ENCODE data around the gene VLDLR.

VLDLR gene

DNA sequence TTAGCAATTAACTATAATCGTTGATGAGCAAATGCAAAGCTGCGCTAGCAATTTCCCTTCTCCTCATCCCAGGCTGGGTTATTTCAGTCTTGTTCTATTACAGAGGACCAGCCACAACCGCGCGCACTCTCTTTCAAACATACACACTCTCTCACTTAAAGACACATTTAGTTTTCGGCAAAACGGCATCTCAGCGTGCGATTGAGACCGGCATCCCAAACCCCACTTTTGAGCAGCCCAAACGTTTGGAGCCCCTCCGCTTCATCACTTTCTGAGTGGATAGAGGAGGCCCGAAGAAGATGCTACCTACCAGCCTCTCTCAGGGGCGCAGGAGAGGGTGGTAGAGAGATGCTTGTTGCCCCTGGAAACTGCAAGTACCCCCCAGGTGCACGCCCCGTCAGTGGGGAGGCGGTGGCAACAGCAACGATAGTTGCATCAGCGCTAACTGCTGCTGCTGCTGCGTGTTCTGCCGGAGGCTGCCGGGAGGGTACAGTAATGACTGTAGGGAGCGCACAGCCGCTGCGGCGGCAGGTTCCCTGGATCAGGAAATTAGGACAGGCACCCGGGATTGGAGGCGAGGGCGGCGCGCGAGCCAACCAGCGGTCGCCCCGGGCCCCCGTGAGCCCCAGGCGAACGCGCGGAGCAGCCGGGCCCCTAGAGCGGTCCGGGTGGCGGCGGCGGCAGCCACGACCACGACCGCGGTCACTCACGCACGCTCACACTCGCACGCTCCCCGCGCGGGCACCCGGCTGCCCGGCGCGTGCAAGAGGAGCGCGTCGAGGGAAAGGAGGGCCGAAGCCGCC lies 467 bp upstream of the VLDLR start:
- no CpG with 5 or more reads among the region's 66 CpGs for WGBS (ENCODE audit: insufficient coverage, insufficient read length)
- peaks cover 4% of the 10 kb centered on the region; the same call in 1 of the 2 replicates for H3K4me1 ChIP-seq (ENCODE audit: control insufficient read depth, insufficient read depth, low read length)
- no peak overlapping the region for H3K27ac ChIP-seq (ENCODE audit: low read length)
- no peaks in the 10 kb centered on the region for H3K27me3 ChIP-seq (ENCODE audit: control insufficient read depth, insufficient read depth, low read length)
- no peaks in the 10 kb centered on the region for H3K36me3 ChIP-seq (ENCODE audit: control insufficient read depth, insufficient read depth, low read length)
- H3K9me3 ChIP-seq (ENCODE audit: control insufficient read depth, insufficient read depth, low read length) = no peaks in the 10 kb centered on the region
- no peak for DNase-seq (ENCODE audit: low read depth, low spot score)
- peak overlapping the region; percentile 80; the same call in 1 of the 2 replicates for H3K4me3 ChIP-seq (ENCODE audit: low read length)

- H3K27me3 ChIP-seq (ENCODE audit: control insufficient read depth, insufficient read depth, low read length) = no peaks in the 10 kb centered on the region
- WGBS (ENCODE audit: insufficient coverage, insufficient read length) = no CpG with 5 or more reads among the region's 82 CpGs
- no peaks in the 10 kb centered on the region for H3K9me3 ChIP-seq (ENCODE audit: control insufficient read depth, insufficient read depth, low read length)
- peak overlapping the region; percentile 80 for H3K4me3 ChIP-seq (ENCODE audit: low read length)
- no peaks in the 10 kb centered on the region for H3K36me3 ChIP-seq (ENCODE audit: control insufficient read depth, insufficient read depth, low read length)
- DNase-seq (ENCODE audit: low read depth, low spot score) = no peak
- H3K27ac ChIP-seq (ENCODE audit: low read length) = no peak overlapping the region
- H3K4me1 ChIP-seq (ENCODE audit: control insufficient read depth, insufficient read depth, low read length) = peaks cover 5% of the 10 kb centered on the region; the same call in 1 of the 2 replicates
Observed at GRCh38 chr9:2622461-2623287, 1.1 kb downstream of the VLDLR start.

- peak overlapping the region; percentile 80; the same call in 1 of the 2 replicates for H3K4me3 ChIP-seq (ENCODE audit: low read length)
- peaks cover 5% of the 10 kb centered on the region; the same call in 1 of the 2 replicates for H3K4me1 ChIP-seq (ENCODE audit: control insufficient read depth, insufficient read depth, low read length)
- H3K36me3 ChIP-seq (ENCODE audit: control insufficient read depth, insufficient read depth, low read length) = no peaks in the 10 kb centered on the region
- no peak for DNase-seq (ENCODE audit: low read depth, low spot score)
- H3K9me3 ChIP-seq (ENCODE audit: control insufficient read depth, insufficient read depth, low read length) = no peaks in the 10 kb centered on the region
- no CpG with 5 or more reads among the region's 34 CpGs for WGBS (ENCODE audit: insufficient coverage, insufficient read length)
- H3K27ac ChIP-seq (ENCODE audit: low read length) = no peak overlapping the region
- no peaks in the 10 kb centered on the region for H3K27me3 ChIP-seq (ENCODE audit: control insufficient read depth, insufficient read depth, low read length)
Observed at GRCh38 chr9:2623288-2624050, 1.9 kb downstream of the VLDLR start.

DNA sequence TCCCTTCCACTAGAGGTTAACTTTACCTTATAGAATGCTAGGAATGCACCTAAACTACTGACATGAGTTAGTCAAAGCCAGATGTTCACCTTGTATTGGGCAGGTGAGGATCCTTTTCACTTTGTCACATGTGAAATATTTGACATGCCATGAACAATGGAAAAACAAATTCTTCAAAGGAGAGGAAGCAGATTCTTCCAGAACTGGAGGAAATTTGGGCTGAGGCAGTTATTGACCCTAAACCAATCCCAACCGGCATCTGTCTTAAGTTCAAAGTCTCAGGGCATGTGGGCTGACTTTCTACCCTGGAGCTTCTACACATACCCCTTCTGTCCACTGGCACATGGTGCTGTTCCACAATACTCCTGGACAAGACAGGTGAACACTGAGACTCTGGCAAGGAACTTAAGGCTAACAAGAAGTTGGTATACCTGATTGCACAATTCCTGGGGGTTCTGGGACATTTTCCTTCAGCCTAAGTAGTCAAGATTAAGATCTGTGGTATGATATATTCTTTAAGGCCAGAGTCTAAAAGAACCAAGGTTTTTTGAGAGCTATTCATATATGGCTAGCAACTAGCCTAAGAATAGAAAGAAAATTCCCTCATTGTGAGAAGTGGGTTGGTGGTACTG lies 2.6 kb downstream of the VLDLR start:
- H3K36me3 ChIP-seq (ENCODE audit: control insufficient read depth, insufficient read depth, low read length) = no peaks in the 10 kb centered on the region
- no peak overlapping the region for H3K27ac ChIP-seq (ENCODE audit: low read length)
- no peak for DNase-seq (ENCODE audit: low read depth, low spot score)
- no CpG with 5 or more reads among the region's 1 CpG for WGBS (ENCODE audit: insufficient coverage, insufficient read length)
- no peaks in the 10 kb centered on the region for H3K27me3 ChIP-seq (ENCODE audit: control insufficient read depth, insufficient read depth, low read length)
- no peak overlapping the region for H3K4me3 ChIP-seq (ENCODE audit: low read length)
- peaks cover 5% of the 10 kb centered on the region; the same call in 1 of the 2 replicates for H3K4me1 ChIP-seq (ENCODE audit: control insufficient read depth, insufficient read depth, low read length)
- no peaks in the 10 kb centered on the region for H3K9me3 ChIP-seq (ENCODE audit: control insufficient read depth, insufficient read depth, low read length)

DNA sequence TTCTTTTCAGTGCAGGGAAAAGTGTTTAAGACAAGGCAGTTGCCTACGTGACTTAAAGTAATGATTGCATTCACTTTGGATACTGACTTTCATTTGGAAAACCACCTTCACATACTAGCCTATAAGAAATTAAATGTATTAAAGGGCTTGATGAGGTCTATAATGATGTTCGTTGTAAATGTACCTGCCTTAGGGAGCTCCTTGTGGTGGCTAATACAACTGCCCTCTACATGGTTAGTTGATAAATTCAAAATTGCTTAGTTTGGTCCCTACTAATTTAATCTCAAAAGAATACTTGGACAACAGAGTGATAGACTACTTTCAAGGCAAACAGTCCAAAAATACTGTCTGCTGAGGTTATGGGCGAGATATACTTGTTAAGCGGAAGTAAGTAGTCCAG lies 3.8 kb downstream of the VLDLR start:
- no CpG with 5 or more reads among the region's 4 CpGs for WGBS (ENCODE audit: insufficient coverage, insufficient read length)
- Histone ChIP-seq H3K4me1 (ENCODE audit: control insufficient read depth, insufficient read depth, low read length) (peaks cover 6% of the 10 kb centered on the region; the same call in 1 of the 2 replicates), H3K27ac (ENCODE audit: low read length) (no peak overlapping the region), H3K4me3 (ENCODE audit: low read length) (no peak overlapping the region), H3K27me3 (ENCODE audit: control insufficient read depth, insufficient read depth, low read length) (no peaks in the 10 kb centered on the region), H3K9me3 (ENCODE audit: control insufficient read depth, insufficient read depth, low read length) (no peaks in the 10 kb centered on the region), H3K36me3 (ENCODE audit: control insufficient read depth, insufficient read depth, low read length) (peaks cover 2% of the 10 kb centered on the region; the same call in 1 of the 2 replicates)
- no peak for DNase-seq (ENCODE audit: low read depth, low spot score)

DNA sequence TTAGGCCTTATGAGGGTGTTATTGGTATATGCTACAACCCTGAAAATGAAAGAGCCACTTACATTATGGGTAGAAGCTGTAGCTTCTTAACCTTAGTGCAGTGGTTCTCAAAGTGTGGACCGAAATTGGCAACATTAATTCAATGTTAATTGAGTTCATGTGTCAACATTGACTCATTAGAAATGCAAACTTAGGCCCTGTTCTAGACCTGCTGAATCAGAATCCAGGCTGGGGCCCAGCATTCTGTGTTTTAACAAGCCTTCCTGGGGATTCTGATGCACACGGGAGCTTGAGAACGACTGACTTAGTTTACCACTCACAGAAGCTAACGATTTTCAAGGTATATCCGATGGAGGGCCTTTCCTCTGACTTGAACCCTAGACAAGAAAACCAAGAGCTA lies 7.3 kb downstream of the VLDLR start:
- 0 out of 2 replicates have a peak, but pooled peaks cover 2% of the 10 kb centered on the region for H3K27me3 ChIP-seq (ENCODE audit: control insufficient read depth, insufficient read depth, low read length)
- no peak for DNase-seq (ENCODE audit: low read depth, low spot score)
- WGBS (ENCODE audit: insufficient coverage, insufficient read length) = no CpG with 5 or more reads among the region's 5 CpGs
- H3K4me1 ChIP-seq (ENCODE audit: control insufficient read depth, insufficient read depth, low read length) = peaks cover 5% of the 10 kb centered on the region
- H3K27ac ChIP-seq (ENCODE audit: low read length) = no peak overlapping the region
- H3K36me3 ChIP-seq (ENCODE audit: control insufficient read depth, insufficient read depth, low read length) = peaks cover 2% of the 10 kb centered on the region; the same call in 1 of the 2 replicates
- H3K4me3 ChIP-seq (ENCODE audit: low read length) = no peak overlapping the region
- no peaks in the 10 kb centered on the region for H3K9me3 ChIP-seq (ENCODE audit: control insufficient read depth, insufficient read depth, low read length)

- H3K4me3 ChIP-seq (ENCODE audit: low read length) = no peak overlapping the region
- WGBS (ENCODE audit: insufficient coverage, insufficient read length) = no CpG with 5 or more reads among the region's 2 CpGs
- H3K4me1 ChIP-seq (ENCODE audit: control insufficient read depth, insufficient read depth, low read length) = peaks cover 2% of the 10 kb centered on the region; the same call in 1 of the 2 replicates
- H3K27me3 ChIP-seq (ENCODE audit: control insufficient read depth, insufficient read depth, low read length) = 0 out of 2 replicates have a peak, but pooled peaks cover 2% of the 10 kb centered on the region
- H3K9me3 ChIP-seq (ENCODE audit: control insufficient read depth, insufficient read depth, low read length) = no peaks in the 10 kb centered on the region
- peaks cover 2% of the 10 kb centered on the region; the same call in 1 of the 2 replicates for H3K36me3 ChIP-seq (ENCODE audit: control insufficient read depth, insufficient read depth, low read length)
- no peak for DNase-seq (ENCODE audit: low read depth, low spot score)
- no peak overlapping the region for H3K27ac ChIP-seq (ENCODE audit: low read length)
Observed at GRCh38 chr9:2630158-2630557, 8.6 kb downstream of the VLDLR start.

DNA sequence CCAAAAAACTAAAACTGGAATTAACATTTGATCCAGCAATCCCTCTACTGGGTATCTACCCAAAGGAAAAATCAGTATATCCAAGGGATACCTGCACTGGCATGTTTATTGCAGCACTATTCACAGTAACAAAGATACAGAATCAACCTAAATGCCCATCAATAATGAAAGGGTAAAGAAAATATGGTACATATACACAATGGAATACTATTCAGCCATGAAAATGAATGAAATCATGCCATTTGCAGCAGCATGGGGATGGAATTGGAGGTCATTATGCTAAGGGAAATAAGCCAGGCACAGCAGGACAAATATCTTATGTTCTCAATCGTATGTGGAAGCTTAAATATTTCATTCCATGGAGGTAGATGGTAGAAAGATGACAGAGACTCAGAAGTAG lies 9.7 kb downstream of the VLDLR start:
- DNase-seq (ENCODE audit: low read depth, low spot score) = no peak
- Histone ChIP-seq H3K9me3 (ENCODE audit: control insufficient read depth, insufficient read depth, low read length) (no peaks in the 10 kb centered on the region), H3K36me3 (ENCODE audit: control insufficient read depth, insufficient read depth, low read length) (peaks cover 2% of the 10 kb centered on the region; the same call in 1 of the 2 replicates), H3K27ac (ENCODE audit: low read length) (no peak overlapping the region), H3K4me3 (ENCODE audit: low read length) (no peak overlapping the region), H3K27me3 (ENCODE audit: control insufficient read depth, insufficient read depth, low read length) (0 out of 2 replicates have a peak, but pooled peaks cover 2% of the 10 kb centered on the region), H3K4me1 (ENCODE audit: control insufficient read depth, insufficient read depth, low read length) (peaks cover 2% of the 10 kb centered on the region; the same call in 1 of the 2 replicates)
- no CpG with 5 or more reads among the region's 1 CpG for WGBS (ENCODE audit: insufficient coverage, insufficient read length)

DNA sequence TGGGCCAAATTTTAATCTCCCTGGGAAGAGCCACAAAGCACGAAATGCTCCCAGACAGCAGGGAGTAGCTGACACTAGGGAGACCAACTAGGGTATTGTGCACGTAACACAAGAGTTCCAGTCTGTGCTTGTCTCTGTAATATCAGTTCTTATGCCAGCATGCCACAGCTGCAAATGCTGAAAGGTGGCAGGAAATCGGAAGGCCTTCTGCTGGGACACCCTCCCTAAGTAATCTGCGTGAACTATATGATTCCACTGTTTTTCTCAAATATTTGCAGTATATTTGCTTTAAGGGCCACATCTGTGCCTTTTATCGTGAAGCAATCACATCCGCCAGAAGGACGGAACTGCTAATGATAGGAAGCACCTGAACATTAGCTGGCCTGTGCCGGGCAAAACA lies 12.6 kb downstream of the VLDLR start:
- no CpG with 5 or more reads among the region's 8 CpGs for WGBS (ENCODE audit: insufficient coverage, insufficient read length)
- 0 out of 2 replicates have a peak, but pooled peaks cover 2% of the 10 kb centered on the region for H3K27me3 ChIP-seq (ENCODE audit: control insufficient read depth, insufficient read depth, low read length)
- peaks cover 1% of the 10 kb centered on the region; the same call in 1 of the 2 replicates for H3K4me1 ChIP-seq (ENCODE audit: control insufficient read depth, insufficient read depth, low read length)
- no peaks in the 10 kb centered on the region for H3K9me3 ChIP-seq (ENCODE audit: control insufficient read depth, insufficient read depth, low read length)
- no peak for DNase-seq (ENCODE audit: low read depth, low spot score)
- H3K36me3 ChIP-seq (ENCODE audit: control insufficient read depth, insufficient read depth, low read length) = peaks cover 2% of the 10 kb centered on the region; the same call in 1 of the 2 replicates
- H3K4me3 ChIP-seq (ENCODE audit: low read length) = no peak overlapping the region
- no peak overlapping the region for H3K27ac ChIP-seq (ENCODE audit: low read length)
